Measurements from ENCODE around the gene ARL3. TPM values are rescaled to one million over a fixed set of nuclear protein-coding genes. Genes with fewer than 3 reads are reported as not detected.

The ARL3 gene
- total and polyA plus RNA-seq, 2 experiments from 2014 or later, result 8.5 to 22.6 TPM

DNA sequence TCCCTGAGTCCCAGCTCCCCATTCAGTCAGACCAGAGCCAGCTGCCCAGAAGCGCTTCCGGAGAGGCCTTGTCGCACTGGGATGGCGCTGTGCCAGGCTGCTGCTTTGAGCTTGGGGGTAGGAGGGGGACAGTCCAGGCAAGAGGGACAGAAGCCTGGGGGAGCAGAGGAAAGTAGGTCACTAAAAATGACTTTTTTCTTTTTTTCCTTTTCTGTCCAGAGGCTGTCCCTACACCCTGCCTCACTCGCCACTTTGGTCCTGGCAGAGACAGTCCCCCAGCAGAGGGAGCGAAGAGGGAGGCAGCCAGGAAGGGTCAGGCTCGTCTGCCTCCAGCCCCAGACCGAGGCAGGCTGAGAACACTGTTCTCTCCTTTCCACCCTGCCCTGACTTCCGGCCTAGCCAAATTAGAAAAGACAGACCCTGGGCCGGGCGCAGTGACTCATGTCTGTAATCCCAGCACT is 85.7 kb downstream of the ARL3 start (continued):
- TF ChIP-seq ZNF114 (CRISPR knock-in tag; IDR thresholded peaks at IDR 0.05) (no peak), EZH2 (IDR thresholded peaks at IDR 0.05; ENCODE audit: low read depth, unreplicated experiment) (no peak), EZH2phosphoT487 (IDR thresholded peaks at IDR 0.05; ENCODE audit: unreplicated experiment) (no peak), CREB1 (CRISPR knock-in tag; IDR thresholded peaks at IDR 0.05; ENCODE audit: low read depth) (no peak), STAT1 (IDR thresholded peaks at IDR 0.05; ENCODE audit: unreplicated experiment) (no peak), POLR2AphosphoS5 (IDR thresholded peaks at IDR 0.05; ENCODE audit: low read depth) (no peak)
- TF ChIP-seq, protein P1, sequence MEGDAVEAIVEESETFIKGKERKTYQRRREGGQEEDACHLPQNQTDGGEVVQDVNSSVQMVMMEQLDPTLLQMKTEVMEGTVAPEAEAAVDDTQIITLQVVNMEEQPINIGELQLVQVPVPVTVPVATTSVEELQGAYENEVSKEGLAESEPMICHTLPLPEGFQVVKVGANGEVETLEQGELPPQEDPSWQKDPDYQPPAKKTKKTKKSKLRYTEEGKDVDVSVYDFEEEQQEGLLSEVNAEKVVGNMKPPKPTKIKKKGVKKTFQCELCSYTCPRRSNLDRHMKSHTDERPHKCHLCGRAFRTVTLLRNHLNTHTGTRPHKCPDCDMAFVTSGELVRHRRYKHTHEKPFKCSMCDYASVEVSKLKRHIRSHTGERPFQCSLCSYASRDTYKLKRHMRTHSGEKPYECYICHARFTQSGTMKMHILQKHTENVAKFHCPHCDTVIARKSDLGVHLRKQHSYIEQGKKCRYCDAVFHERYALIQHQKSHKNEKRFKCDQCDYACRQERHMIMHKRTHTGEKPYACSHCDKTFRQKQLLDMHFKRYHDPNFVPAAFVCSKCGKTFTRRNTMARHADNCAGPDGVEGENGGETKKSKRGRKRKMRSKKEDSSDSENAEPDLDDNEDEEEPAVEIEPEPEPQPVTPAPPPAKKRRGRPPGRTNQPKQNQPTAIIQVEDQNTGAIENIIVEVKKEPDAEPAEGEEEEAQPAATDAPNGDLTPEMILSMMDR (conservative IDR thresholded peaks at IDR 0.05; ENCODE audit: low read depth in 2 of 2), result no peak
- TF ChIP-seq, protein P2, sequence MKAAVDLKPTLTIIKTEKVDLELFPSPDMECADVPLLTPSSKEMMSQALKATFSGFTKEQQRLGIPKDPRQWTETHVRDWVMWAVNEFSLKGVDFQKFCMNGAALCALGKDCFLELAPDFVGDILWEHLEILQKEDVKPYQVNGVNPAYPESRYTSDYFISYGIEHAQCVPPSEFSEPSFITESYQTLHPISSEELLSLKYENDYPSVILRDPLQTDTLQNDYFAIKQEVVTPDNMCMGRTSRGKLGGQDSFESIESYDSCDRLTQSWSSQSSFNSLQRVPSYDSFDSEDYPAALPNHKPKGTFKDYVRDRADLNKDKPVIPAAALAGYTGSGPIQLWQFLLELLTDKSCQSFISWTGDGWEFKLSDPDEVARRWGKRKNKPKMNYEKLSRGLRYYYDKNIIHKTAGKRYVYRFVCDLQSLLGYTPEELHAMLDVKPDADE (IDR thresholded peaks at IDR 0.05), result no peak

DNA sequence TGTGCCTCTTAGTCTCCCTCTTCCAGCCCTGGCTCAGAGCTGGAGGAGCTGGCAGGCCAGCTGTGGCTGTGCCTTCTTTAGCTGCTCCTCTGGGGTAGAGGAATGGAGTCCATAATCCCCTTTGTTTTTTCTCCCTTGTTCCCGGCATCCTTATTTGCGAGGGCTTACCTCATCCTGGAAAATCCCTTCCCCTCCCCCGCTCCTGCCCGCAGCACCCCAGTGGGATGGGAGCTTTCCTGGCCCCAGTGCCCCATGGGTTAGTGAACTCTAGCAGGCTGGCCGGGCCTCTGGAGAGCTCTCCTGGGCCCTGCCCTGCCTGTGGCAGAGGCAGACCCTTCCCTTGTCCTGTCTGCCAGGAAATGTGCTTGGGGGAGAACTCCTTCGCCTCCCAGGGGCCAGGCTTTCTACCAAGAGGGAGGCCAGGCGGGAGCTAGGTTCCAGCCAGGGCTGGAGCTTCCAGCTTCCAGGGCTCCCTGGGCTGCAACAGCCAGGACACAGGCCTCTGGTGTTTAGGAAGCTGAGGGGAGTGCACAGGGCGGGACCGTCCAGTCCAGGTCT is 86.4 kb downstream of the ARL3 start:
- peak overlapping the region; percentile 97 for H3K27ac ChIP-seq (ENCODE audit: low read depth)
- peak overlapping the region; percentile 76 for H3K4me2 ChIP-seq
- Mint-ChIP-seq H3K27me3 (ENCODE audit: insufficient read depth, low read depth, poor library complexity) (peaks cover 29% of the 10 kb centered on the region), H3K36me3 (ENCODE audit: low read depth) (no peaks in the 10 kb centered on the region), H3K4me1 (peaks cover 78% of the 10 kb centered on the region), H3K4me3 (peak overlapping the region; percentile 52), H3K9me3 (no peaks in the 10 kb centered on the region), H3K27ac (peak overlapping the region; percentile 97)
- H3K4me3 ChIP-seq, result peak overlapping the region; percentile 37; the same call in 1 of the 2 replicates
- no peaks in the 10 kb centered on the region for H3K9me2 ChIP-seq (ENCODE audit: insufficient read depth)
- no peaks in the 10 kb centered on the region for H3K79me2 ChIP-seq (replicated peaks; ENCODE audit: insufficient read depth)
- peak overlapping the region; percentile 87 for H2AFZ ChIP-seq
- no peaks in the 10 kb centered on the region for H3K27me3 ChIP-seq (ENCODE audit: insufficient read depth)
- peak; percentile 89 for DNase-seq (ENCODE audit: low spot score)
- peaks cover 52% of the 10 kb centered on the region for H3K4me1 ChIP-seq (ENCODE audit: insufficient read depth)
- TF ChIP-seq EZH2 (IDR thresholded peaks at IDR 0.05; ENCODE audit: low read depth, unreplicated experiment) (no peak), CREB1 (CRISPR knock-in tag; IDR thresholded peaks at IDR 0.05; ENCODE audit: low read depth) (0 out of 2 replicates have a peak, but pooled peaks have one; percentile 37)
- no peaks in the 10 kb centered on the region for H4K20me1 ChIP-seq (replicated peaks; ENCODE audit: insufficient read depth)
- peak; percentile 76 for ATAC-seq
- H3F3A ChIP-seq (replicated peaks; ENCODE audit: low read depth), result peaks cover 10% of the 10 kb centered on the region
- H3K36me3 ChIP-seq (ENCODE audit: insufficient read depth), result no peaks in the 10 kb centered on the region

DNA sequence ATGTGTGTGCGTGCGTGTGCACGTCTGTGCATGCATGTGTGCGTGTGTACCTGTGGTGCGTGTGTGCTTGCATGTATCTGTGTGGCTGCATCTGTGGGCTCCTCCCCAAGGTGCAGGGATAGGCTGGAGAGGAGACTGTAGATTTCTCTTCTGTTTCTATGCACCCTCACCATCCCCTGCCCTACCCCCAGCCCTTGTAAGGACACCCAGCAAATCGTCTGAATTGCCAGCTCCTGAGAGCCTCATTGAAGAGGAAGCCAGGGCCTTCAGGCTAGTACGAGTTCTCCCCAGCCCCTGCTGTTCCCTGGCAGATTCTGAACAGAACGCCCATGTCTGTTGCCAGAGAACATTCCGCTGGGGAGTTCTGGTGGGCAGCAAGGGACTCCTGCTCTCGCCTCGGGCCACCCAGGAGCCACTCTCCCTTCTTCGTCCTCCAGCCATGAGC is 86.9 kb downstream of the ARL3 start:
- Histone ChIP-seq H3K27ac (ENCODE audit: low read depth) (peak overlapping the region; percentile 97), H3K79me2 (replicated peaks; ENCODE audit: insufficient read depth) (no peaks in the 10 kb centered on the region), H2AFZ (peak overlapping the region; percentile 87), H3K27me3 (ENCODE audit: insufficient read depth) (no peaks in the 10 kb centered on the region), H3K4me1 (ENCODE audit: insufficient read depth) (peaks cover 52% of the 10 kb centered on the region), H3K36me3 (ENCODE audit: insufficient read depth) (no peaks in the 10 kb centered on the region), H3K4me3 (peak overlapping the region; percentile 37; the same call in 1 of the 2 replicates), H3K9me2 (ENCODE audit: insufficient read depth) (no peaks in the 10 kb centered on the region), H4K20me1 (replicated peaks; ENCODE audit: insufficient read depth) (no peaks in the 10 kb centered on the region), H3K4me2 (peak overlapping the region; percentile 76), H3F3A (replicated peaks; ENCODE audit: low read depth) (peaks cover 10% of the 10 kb centered on the region)
- no peak for DNase-seq (ENCODE audit: low spot score)
- ATAC-seq, result peak; percentile 17
- H3K27me3 Mint-ChIP-seq (ENCODE audit: insufficient read depth, low read depth, poor library complexity), result peaks cover 27% of the 10 kb centered on the region
- no peaks in the 10 kb centered on the region for H3K36me3 Mint-ChIP-seq (ENCODE audit: low read depth)
- H3K27ac Mint-ChIP-seq, result peak overlapping the region; percentile 97
- no peaks in the 10 kb centered on the region for H3K9me3 Mint-ChIP-seq
- TF ChIP-seq EZH2 (IDR thresholded peaks at IDR 0.05; ENCODE audit: low read depth, unreplicated experiment) (no peak), ZNF331 (CRISPR knock-in tag; IDR thresholded peaks at IDR 0.05; ENCODE audit: low read depth) (no peak)
- peak overlapping the region; percentile 52 for H3K4me3 Mint-ChIP-seq
- H3K4me1 Mint-ChIP-seq, result peaks cover 73% of the 10 kb centered on the region
